Type B pancreatic cell (in vitro differentiated cells): ENCODE data around the gene RHOU. TPM values are rescaled to one million over a fixed set of nuclear protein-coding genes. Genes with fewer than 3 reads are reported as not detected.

Experiments
- DNase-seq: peaks from one replicate; pipeline ENCODE4 v3.0.0; 2021; ENCODE audit warnings: mixed read lengths; ENCODE audit not compliant: unreplicated experiment; ENCODE audit errors: extremely low spot score
- H3K27ac Mint-ChIP-seq: 2 replicates; pipeline ENCODE4 v1.8.0; 2021; ENCODE audit warnings: mild to moderate bottlenecking, mixed read lengths
- H3K27me3 Mint-ChIP-seq: 2 replicates; pipeline ENCODE4 v1.8.0; 2021; ENCODE audit warnings: mixed read lengths
- H3K36me3 Mint-ChIP-seq: 2 replicates; pipeline ENCODE4 v1.8.0; 2021; ENCODE audit warnings: mixed read lengths
- H3K4me1 Mint-ChIP-seq: one replicate; pipeline ENCODE4 v1.8.0; 2021; ENCODE audit warnings: mixed read lengths; ENCODE audit not compliant: unreplicated experiment
- H3K4me3 Mint-ChIP-seq: 2 replicates; pipeline ENCODE4 v1.8.0; 2021; ENCODE audit warnings: mild to moderate bottlenecking, mixed read lengths
- H3K9me3 Mint-ChIP-seq: 2 replicates; pipeline ENCODE4 v1.8.0; 2021; ENCODE audit warnings: mixed read lengths
- total RNA-seq: library from RNA; stranded (reverse); gene quantifications from 2 replicates; pipeline ENCODE4 v1.2.1, GENCODE V29; 2021; ENCODE audit warnings: low replicate concordance
- TF ChIP-seq, protein P1 (sequence below): fragments of 200-600 bp; sonication (generic); conservative IDR thresholded peaks from 2 replicates; pipeline ENCODE4 v1.5.0; 2021; ENCODE audit warnings: antibody characterized with exemption, mild to moderate bottlenecking

The RHOU gene
- total RNA-seq, 1 donor from 2014 or later, result 81.1 TPM

DNA sequence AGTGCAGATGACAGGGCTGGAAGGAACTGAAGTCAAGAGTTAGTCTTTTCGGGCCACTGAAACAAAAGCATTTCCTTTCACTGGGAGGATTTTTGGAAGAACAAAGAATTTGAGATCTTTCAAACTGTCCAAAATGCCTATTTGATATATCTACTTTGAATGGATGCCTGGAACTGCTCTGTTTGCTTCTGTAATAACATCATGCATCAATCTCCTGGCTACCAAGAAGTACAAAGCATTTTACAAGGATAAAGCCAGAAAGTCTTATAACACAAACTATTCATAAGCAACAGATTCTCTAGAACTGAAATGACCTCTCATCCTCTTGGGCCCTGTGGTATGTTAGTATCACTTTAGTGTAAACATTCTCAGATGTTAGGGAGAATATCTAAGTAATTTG lies 18.2 kb upstream of the RHOU start:
- Mint-ChIP-seq H3K36me3 (no peaks in the 10 kb centered on the region), H3K4me3 (no peak overlapping the region), H3K9me3 (no peaks in the 10 kb centered on the region), H3K27me3 (no peaks in the 10 kb centered on the region), H3K27ac (peak overlapping the region; percentile 69), H3K4me1 (peaks cover 8% of the 10 kb centered on the region)
- TF ChIP-seq, protein P1, sequence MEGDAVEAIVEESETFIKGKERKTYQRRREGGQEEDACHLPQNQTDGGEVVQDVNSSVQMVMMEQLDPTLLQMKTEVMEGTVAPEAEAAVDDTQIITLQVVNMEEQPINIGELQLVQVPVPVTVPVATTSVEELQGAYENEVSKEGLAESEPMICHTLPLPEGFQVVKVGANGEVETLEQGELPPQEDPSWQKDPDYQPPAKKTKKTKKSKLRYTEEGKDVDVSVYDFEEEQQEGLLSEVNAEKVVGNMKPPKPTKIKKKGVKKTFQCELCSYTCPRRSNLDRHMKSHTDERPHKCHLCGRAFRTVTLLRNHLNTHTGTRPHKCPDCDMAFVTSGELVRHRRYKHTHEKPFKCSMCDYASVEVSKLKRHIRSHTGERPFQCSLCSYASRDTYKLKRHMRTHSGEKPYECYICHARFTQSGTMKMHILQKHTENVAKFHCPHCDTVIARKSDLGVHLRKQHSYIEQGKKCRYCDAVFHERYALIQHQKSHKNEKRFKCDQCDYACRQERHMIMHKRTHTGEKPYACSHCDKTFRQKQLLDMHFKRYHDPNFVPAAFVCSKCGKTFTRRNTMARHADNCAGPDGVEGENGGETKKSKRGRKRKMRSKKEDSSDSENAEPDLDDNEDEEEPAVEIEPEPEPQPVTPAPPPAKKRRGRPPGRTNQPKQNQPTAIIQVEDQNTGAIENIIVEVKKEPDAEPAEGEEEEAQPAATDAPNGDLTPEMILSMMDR, result no peak
- DNase-seq, result no peak

DNA sequence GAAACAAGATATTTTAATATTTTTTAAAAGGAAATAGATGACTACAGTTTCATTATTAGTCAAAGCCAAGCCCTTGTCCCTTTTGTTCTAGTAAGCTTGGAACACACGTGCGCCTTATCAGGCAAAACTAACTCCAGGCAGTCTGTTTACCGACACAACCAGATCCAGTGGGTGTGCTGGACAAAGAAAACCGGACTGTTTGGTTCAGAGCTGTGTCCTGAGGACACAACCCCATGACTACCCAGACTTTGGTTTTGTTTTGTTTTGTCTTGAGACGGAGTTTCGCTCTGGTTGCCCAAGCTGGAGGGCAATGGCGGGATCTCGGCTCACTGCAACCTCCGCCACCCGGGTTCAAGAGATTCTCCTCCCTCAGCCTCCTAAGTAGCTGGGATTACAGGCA lies 13.9 kb upstream of the RHOU start:
- Mint-ChIP-seq H3K27me3 (no peaks in the 10 kb centered on the region), H3K9me3 (no peaks in the 10 kb centered on the region), H3K4me1 (peaks cover 8% of the 10 kb centered on the region), H3K27ac (peak overlapping the region; percentile 86), H3K36me3 (peaks cover 4% of the 10 kb centered on the region), H3K4me3 (no peak overlapping the region)
- TF ChIP-seq, protein P1, result no peak
- no peak for DNase-seq

DNA sequence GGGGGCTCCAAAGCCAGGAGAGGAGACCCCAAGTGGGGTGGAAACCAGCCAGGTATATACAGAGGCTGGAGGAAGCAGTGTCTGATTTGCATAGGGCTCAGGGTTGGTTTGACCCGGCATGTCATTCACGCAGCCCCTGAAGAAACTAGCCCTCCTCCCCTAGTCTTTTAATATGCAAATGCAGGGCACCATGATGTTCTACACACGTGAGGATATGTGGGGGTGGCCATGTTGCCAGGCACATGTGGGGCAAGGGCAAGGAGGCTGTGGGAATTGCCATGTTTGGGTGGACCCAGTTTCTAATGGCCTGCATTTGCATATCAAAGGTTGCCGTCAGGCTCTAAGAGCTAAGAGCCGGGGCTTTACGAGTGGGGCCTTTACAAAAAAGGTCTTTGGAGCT lies 12.0 kb upstream of the RHOU start:
- no peaks in the 10 kb centered on the region for H3K27me3 Mint-ChIP-seq
- no peak for DNase-seq

DNA sequence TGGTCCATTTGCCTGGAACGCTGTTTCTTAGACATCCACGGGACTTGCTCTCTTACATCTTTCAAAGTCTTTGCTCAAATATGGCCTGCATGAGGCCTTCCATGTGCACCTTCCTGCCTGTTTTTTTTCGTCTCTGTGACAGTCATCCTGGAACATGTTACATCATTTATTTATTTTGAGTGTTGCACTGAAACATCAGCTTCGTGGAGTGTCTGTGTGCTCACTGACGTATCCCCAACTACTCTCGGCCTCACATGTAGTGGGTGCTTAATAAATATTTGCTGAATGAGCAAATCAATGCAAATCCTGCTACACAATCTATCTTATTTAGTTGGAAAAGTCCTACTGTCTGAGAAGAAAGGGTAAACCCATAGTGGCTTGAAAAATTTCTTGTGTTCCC lies 11.4 kb upstream of the RHOU start:
- Mint-ChIP-seq H3K36me3 (peaks cover 4% of the 10 kb centered on the region), H3K9me3 (no peaks in the 10 kb centered on the region), H3K27ac (peak overlapping the region; percentile 11), H3K27me3 (no peaks in the 10 kb centered on the region), H3K4me1 (peaks cover 4% of the 10 kb centered on the region), H3K4me3 (no peak overlapping the region)
- no peak for DNase-seq
- TF ChIP-seq, protein P1, result no peak

More for the DNA sequence above, 12.0 kb upstream of the RHOU start:
- Mint-ChIP-seq H3K4me3 (no peak overlapping the region), H3K9me3 (no peaks in the 10 kb centered on the region), H3K36me3 (peaks cover 4% of the 10 kb centered on the region), H3K4me1 (peaks cover 4% of the 10 kb centered on the region), H3K27ac (no peak overlapping the region)
- TF ChIP-seq, protein P1, result no peak

DNA sequence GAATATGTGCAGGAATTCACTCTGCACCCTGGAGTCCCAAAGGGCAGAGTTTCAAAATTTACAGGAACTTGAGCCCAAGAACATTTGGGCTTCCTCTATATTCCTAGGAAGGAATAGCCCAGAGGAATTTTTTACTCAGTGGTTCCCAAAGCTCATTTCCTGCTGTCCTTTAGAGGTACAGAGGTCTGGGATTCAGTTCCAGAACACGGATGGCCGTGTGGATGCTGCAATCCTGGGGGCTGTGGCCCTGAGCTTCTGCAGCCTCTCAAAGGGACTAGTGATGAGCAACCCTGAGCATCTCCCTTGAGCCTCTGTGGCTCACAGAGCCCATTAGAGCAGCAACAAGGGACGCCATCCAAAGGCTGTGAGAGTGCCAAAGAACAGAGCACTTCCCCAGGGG lies 10.1 kb upstream of the RHOU start:
- H3K9me3 Mint-ChIP-seq, result no peaks in the 10 kb centered on the region
- no peaks in the 10 kb centered on the region for H3K27me3 Mint-ChIP-seq
- H3K36me3 Mint-ChIP-seq, result peaks cover 4% of the 10 kb centered on the region
- TF ChIP-seq, protein P1, result no peak
- H3K27ac Mint-ChIP-seq, result no peak overlapping the region
- peaks cover 4% of the 10 kb centered on the region for H3K4me1 Mint-ChIP-seq
- no peak for DNase-seq
- H3K4me3 Mint-ChIP-seq, result no peak overlapping the region

DNA sequence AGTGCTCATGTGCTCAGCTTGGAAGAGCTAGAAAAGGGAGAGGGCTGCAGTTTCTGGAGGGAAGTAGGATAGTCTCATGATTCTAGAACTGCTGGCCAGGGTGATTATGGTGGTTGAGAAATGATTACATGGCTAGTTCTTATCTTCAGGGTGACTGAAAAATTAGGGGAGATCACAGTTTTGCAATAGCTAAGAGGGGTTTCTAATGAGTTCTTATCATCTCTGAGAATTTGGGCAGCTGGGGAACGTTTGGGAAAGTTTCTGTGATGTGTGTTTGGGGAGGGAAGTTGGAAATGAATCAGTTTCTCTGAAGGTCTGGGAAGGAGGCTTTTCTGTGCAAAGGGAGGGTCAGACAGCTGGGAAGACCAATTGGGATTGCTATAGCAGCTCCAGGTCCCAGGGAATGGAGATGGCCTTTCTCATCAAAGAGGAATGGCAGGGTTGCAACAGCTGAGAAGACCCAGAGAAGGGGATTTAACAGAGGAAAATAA lies 7.6 kb upstream of the RHOU start:
- TF ChIP-seq, protein P1, result no peak
- Mint-ChIP-seq H3K4me1 (peaks cover 4% of the 10 kb centered on the region), H3K27ac (no peak overlapping the region), H3K36me3 (peaks cover 4% of the 10 kb centered on the region), H3K4me3 (no peak overlapping the region), H3K9me3 (no peaks in the 10 kb centered on the region), H3K27me3 (peaks cover 7% of the 10 kb centered on the region)
- no peak for DNase-seq
